HCT116 (cell line): ENCODE data around the gene C22orf42. TPM values are rescaled to one million over a fixed set of nuclear protein-coding genes. Genes with fewer than 3 reads are reported as not detected.

Experiments
- ATAC-seq: fragments of 200-7000 bp; cut with Tn5 transposase; 2 replicates; pipeline ENCODE4 v1.9.1; 2020; ENCODE audit warnings: mild to moderate bottlenecking, moderate library complexity
- BruUV-seq: library from RNA; stranded (reverse); fragments of 400-500 nt; replicated peaks from 2 replicates; lab custom pipeline; 2021; lab: Mats Ljungman, UMichigan
- CTCF ChIA-PET: fragments of 300-600 bp; sonication (Branson Sonifier 250); formaldehyde crosslinking; loops from one replicate; lab custom pipeline; 2021; ENCODE audit warnings: antibody characterized with exemption; lab: Charles Lee
- POLR2A ChIA-PET: fragments of 300-600, 350-600 bp; sonication (Branson Sonifier 250); formaldehyde crosslinking; loops from one replicate; lab custom pipeline; 2021; ENCODE audit warnings: antibody characterized with exemption; lab: Charles Lee
- RAD21 ChIA-PET, 2 experiments: fragments of 300-600 bp; sonication (Branson Sonifier 250); formaldehyde crosslinking; loops; one replicate each; lab custom pipeline; 2023; ENCODE audit warnings: low total read pairs in 2 of 2; ENCODE audit not compliant: uncharacterized antibody in 2 of 2, unreplicated experiment in 2 of 2, low non-redundant PET in 1 of 2; lab: Charles Lee
- DNase-seq: peaks from one replicate; pipeline ENCODE4 v3.0.0-alpha.2; 2010; ENCODE audit warnings: low read depth, low spot score
- H2AFZ ChIP-seq: fragments of 200-600 bp; shearing (Covaris generic), sonication (generic); 2 replicates; pipeline ENCODE4 v1.6.1; 2017; ENCODE audit warnings: low read depth, mixed run types, mixed read lengths, antibody characterized with exemption, low read length; ENCODE audit not compliant: poor library complexity, severe bottlenecking
- H3K27ac ChIP-seq: 2 replicates; pipeline ENCODE4 v1.5.1; 2012; ENCODE audit warnings: low read depth, low read length
- H3K27me3 ChIP-seq: fragments of 200-600 bp; sonication (generic); 2 replicates; pipeline ENCODE4 v1.6.1; 2016; ENCODE audit warnings: mixed run types, low read length, mixed read lengths; ENCODE audit not compliant: insufficient read depth
- H3K36me3 ChIP-seq, 2 experiments: fragments of 200-500 bp in 1 of 2; fragments of 200-600 bp in 1 of 2; sonication (Bioruptor generic) in 1 of 2; sonication (generic) in 1 of 2; 2 replicates each; pipeline versions ENCODE4 v1.5.1 to v1.6.1; 2014 to 2016; ENCODE audit warnings: low read length in 2 of 2, inconsistent platforms in 1 of 2, mixed read lengths in 1 of 2, mixed run types in 1 of 2; ENCODE audit not compliant: insufficient read depth in 2 of 2, control insufficient read depth in 1 of 2
- H3K4me1 ChIP-seq, 2 experiments: fragments of 200-600 bp in 1 of 2; sonication (generic) in 1 of 2; 2 replicates each; pipeline versions ENCODE4 v1.5.1 to v1.6.1; 2012 to 2017; ENCODE audit warnings: low read length in 2 of 2, inconsistent platforms in 1 of 2, mild to moderate bottlenecking in 1 of 2, mixed read lengths in 1 of 2, mixed run types in 1 of 2, moderate library complexity in 1 of 2; ENCODE audit not compliant: insufficient read depth in 2 of 2, control insufficient read depth in 1 of 2
- H3K4me2 ChIP-seq: fragments of 200-600 bp; sonication (generic); 2 replicates; pipeline ENCODE4 v1.6.1; 2017; ENCODE audit warnings: mixed run types, low read length, mixed read lengths
- H3K4me3 ChIP-seq, 2 experiments: fragments of 200-600 bp in 1 of 2; sonication (generic) in 1 of 2; replicated peaks in 1 of 2; 2 replicates each; pipeline ENCODE4 v1.5.1; 2011 to 2016; ENCODE audit warnings: low read length in 2 of 2, control low read depth in 1 of 2, low read depth in 1 of 2, mild to moderate bottlenecking in 1 of 2, mixed read lengths in 1 of 2, mixed run types in 1 of 2
- H3K79me2 ChIP-seq: fragments of 200-600 bp; sonication (generic); 2 replicates; pipeline ENCODE4 v1.6.1; 2017; ENCODE audit warnings: mild to moderate bottlenecking, mixed run types, low read length, moderate library complexity, mixed read lengths; ENCODE audit not compliant: insufficient read depth
- H3K9ac ChIP-seq: fragments of 200-600 bp; sonication (generic); 2 replicates; pipeline ENCODE4 v1.6.1; 2016; ENCODE audit warnings: low read length, mixed read lengths
- H3K9me2 ChIP-seq: fragments of 200-600 bp; sonication (generic), shearing (Covaris generic); 2 replicates; pipeline ENCODE4 v1.6.1; 2017; ENCODE audit warnings: mixed run types, mild to moderate bottlenecking, moderate library complexity; ENCODE audit not compliant: insufficient read depth
- H3K9me3 ChIP-seq, 2 experiments: fragments of 200-500 bp in 1 of 2; fragments of 200-600 bp in 1 of 2; sonication (Bioruptor generic) in 1 of 2; sonication (generic) in 1 of 2; 2 replicates each; pipeline ENCODE4 v1.6.1; 2014 to 2017; ENCODE audit warnings: low read length in 2 of 2, mixed read lengths in 2 of 2, inconsistent platforms in 1 of 2, low read depth in 1 of 2, mild to moderate bottlenecking in 1 of 2, mixed run types in 1 of 2, moderate library complexity in 1 of 2; ENCODE audit not compliant: control insufficient read depth in 1 of 2, insufficient read depth in 1 of 2
- H4K20me1 ChIP-seq: fragments of 200-600 bp; sonication (generic), shearing (Covaris generic); 2 replicates; pipeline ENCODE4 v1.6.1; 2017; ENCODE audit warnings: mixed run types, mild to moderate bottlenecking, moderate library complexity; ENCODE audit not compliant: insufficient read depth
- CEBPB ChIP-seq: IDR thresholded peaks from 2 replicates; pipeline ENCODE4 v1.6.1; 2012; ENCODE audit warnings: low read depth
- EGR1 ChIP-seq: IDR thresholded peaks from 2 replicates; pipeline ENCODE4 v1.6.1; 2012; ENCODE audit warnings: low read depth
- REST ChIP-seq: IDR thresholded peaks from 2 replicates; pipeline ENCODE4 v1.6.1; 2012; ENCODE audit warnings: low read depth
- intact Hi-C: fragments of 100-400 bp; cut with micrococcal nuclease; formaldehyde crosslinking; loops from 2 replicates; pipeline ENCODE4 v1.10.0; 2022
- total RNA-seq: library from RNA; stranded (reverse); gene quantifications from one replicate; pipeline ENCODE4 v1.2.1, GENCODE V29; 2021; ENCODE audit not compliant: unreplicated experiment

The C22orf42 gene
- total RNA-seq, 1 experiment from 2014 or later, result not detected

- ATAC-seq (no peak), DNase-seq (no peak)
- intact Hi-C loops, result loop anchor here (10.0 kb wide), 1 partner anchor 368 kb away; the partner anchor contains the start of gene FBXO7
These were observed 52.2 kb downstream of the C22orf42 start for GRCh38 chr22:32106930-32107329.

More at GRCh38 chr22:32106930-32107329, 52.2 kb downstream of the C22orf42 start:
- Histone ChIP-seq H3K9ac (no peak overlapping the region), H3K36me3 (no peaks in the 10 kb centered on the region), H3K4me1 (no peaks in the 10 kb centered on the region), H2AFZ (no peak overlapping the region), H3K9me3 (no peaks in the 10 kb centered on the region), H3K9me2 (no peaks in the 10 kb centered on the region), H3K27me3 (peaks cover 47% of the 10 kb centered on the region; the same call in 1 of the 2 replicates), H4K20me1 (no peaks in the 10 kb centered on the region), H3K79me2 (no peaks in the 10 kb centered on the region), H3K4me2 (no peak overlapping the region), H3K4me3 (no peak overlapping the region), H3K27ac (no peak overlapping the region)
- ChIA-PET CTCF (no interaction called here), POLR2A (no interaction called here), RAD21 (no interaction called here)
- no TSS peak for BruUV-seq
- TF ChIP-seq REST (peak; percentile 87), CEBPB (no peak), EGR1 (no peak)
